ENCODE results near the gene FBXO34.

FBXO34 gene

DNA sequence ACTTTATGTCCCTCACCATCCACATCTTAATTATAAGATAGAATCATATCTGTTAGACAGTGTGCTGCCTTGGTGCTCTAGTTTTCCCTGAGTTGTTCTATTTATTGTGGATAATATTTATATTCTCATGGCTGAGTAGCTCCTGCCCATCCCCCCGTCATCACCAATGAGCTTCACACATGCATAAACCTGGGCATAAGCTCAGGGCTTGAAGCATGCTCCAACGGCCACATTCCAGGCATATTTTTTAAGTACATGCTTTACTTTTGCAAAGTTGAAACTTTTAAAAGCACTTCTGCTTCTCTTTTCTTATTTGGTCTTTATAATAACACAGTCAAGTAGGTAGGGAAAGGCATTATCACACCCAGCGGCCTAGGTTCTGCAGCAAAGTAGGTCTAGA, 3.4 kb upstream of the FBXO34 start:
- in situ Hi-C loops (cut with HindIII; ENCODE audit: low sequenced_read_pairs) = no loop called here
- no peak for TF ChIP-seq CTCF (IDR thresholded peaks at IDR 0.05; ENCODE audit: low read depth, low read length, missing control alignments)
- H3K4me3 ChIP-seq (ENCODE audit: low read depth, low read length) = no peak overlapping the region
- no peak for DNase-seq (ENCODE audit: low read depth)

DNA sequence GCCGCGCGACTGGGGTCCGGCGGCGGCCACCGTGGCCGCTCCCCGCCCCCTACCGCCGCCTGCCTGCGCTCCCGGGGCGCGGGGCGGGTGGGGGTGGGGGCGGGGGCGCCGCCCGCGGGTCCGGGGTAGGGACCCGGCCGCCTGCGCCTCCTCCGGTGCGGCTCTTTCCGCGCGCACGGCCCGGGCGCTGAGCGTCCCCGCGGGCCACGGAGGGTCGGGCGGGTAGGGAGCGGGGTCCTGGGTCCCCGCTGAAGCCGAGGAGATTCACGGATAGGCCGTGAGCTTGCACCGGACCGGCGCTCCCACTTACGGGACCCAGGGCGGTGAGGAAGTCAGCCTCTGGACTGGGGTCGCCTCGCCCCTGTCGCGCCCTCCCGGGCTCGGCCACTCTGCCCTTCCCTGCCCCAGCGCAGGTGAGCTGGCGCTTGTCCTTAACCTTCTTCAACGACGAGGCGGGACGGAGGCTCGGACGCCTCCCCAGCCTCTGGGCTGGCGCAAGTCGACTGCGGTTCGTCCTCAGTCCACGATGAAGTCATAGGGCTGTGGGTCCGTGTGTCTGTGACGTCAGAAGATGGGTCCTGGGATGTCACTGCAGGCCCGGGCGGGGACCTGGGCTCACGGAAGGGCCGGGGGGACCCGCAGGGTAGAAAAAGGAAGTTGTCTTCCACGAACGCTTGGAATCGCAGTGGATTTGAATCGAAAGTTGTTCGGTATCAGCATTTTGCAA, 514 bp downstream of the FBXO34 start:
- TF ChIP-seq CTCF (IDR thresholded peaks at IDR 0.05; ENCODE audit: low read depth, low read length, missing control alignments) = no peak
- H3K4me3 ChIP-seq (ENCODE audit: low read depth, low read length) = peak overlapping the region; percentile 79
- in situ Hi-C loops (cut with HindIII; ENCODE audit: low sequenced_read_pairs) = no loop called here
- DNase-seq (ENCODE audit: low read depth) = peak; percentile 37

DNA sequence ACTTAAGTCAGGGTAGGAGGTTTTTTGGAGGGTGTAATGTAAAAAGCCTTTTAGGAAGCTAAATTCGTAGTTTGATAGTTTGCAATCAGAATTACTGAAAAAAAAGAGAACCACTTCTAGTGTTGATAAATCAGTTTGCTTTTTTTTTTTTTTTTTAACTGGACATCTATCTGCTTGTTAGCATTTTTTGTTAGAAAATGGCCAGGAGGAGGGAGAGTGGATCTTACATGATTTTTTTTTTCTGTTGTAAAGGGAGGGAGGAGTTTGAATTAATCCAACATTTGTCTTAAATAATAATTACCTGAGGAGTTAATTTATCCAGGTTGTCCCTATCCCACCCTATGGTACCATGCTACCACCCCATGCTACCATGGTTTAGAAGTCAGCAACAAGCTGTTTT, 1.2 kb downstream of the FBXO34 start:
- in situ Hi-C loops (cut with HindIII; ENCODE audit: low sequenced_read_pairs) = no loop called here
- no peak for DNase-seq (ENCODE audit: low read depth)
- peak overlapping the region; percentile 79 for H3K4me3 ChIP-seq (ENCODE audit: low read depth, low read length)
- TF ChIP-seq CTCF (IDR thresholded peaks at IDR 0.05; ENCODE audit: low read depth, low read length, missing control alignments) = no peak

DNA sequence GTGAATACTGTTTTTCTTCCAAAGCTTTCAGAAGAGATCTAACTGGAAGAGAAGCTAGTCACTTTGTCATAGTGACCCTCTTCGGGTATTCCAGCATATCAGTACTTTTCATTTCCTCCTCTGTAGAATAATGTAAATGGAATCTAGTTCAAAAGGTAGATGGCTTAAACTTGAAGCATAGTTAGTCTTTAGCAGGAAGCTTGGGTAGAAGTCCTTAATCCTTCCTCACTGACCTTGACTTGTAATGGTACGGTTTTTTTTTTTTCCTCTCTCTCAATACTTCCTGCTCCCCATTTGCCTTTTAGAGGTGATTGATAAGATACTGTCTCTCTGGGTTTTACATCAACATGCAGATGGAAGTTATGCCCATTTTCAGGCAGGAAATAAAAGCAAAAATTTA, 1.7 kb downstream of the FBXO34 start:
- in situ Hi-C loops (cut with HindIII; ENCODE audit: low sequenced_read_pairs) = no loop called here
- H3K4me3 ChIP-seq (ENCODE audit: low read depth, low read length) = peak overlapping the region; percentile 79
- TF ChIP-seq CTCF (IDR thresholded peaks at IDR 0.05; ENCODE audit: low read depth, low read length, missing control alignments) = no peak
- DNase-seq (ENCODE audit: low read depth) = no peak

- DNase-seq (ENCODE audit: low read depth) = no peak
- TF ChIP-seq CTCF (IDR thresholded peaks at IDR 0.05; ENCODE audit: low read depth, low read length, missing control alignments) = no peak
- H3K4me3 ChIP-seq (ENCODE audit: low read depth, low read length) = no peak overlapping the region
- in situ Hi-C loops (cut with HindIII; ENCODE audit: low sequenced_read_pairs) = no loop called here
These were observed 2.9 kb downstream of the FBXO34 start for GRCh38 chr14:55274146-55274545.

DNA sequence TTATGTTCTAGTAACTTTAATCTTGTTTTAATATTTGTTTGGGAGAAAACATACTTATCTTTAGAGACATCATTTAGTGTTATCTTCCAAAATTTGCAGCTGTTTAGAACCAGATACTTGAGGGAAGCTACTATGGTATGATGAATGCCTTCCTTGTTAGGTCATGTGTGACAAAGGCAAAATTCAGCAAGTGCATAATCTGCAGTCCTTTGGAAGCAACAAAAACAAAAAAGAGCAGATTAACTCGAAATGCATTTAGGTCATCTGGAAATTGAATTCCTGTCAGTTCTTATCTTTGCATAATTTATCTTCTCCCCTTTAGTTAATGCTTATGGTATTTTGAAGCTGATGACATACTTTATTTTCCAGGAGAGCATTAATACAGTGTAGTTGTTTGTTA, 3.5 kb downstream of the FBXO34 start:
- no peak for TF ChIP-seq CTCF (IDR thresholded peaks at IDR 0.05; ENCODE audit: low read depth, low read length, missing control alignments)
- DNase-seq (ENCODE audit: low read depth) = no peak
- H3K4me3 ChIP-seq (ENCODE audit: low read depth, low read length) = no peak overlapping the region
- in situ Hi-C loops (cut with HindIII; ENCODE audit: low sequenced_read_pairs) = no loop called here

All from astrocyte of the cerebellum (primary cell).